Cardiac muscle cell (in vitro differentiated cells and primary cell): Measurements from ENCODE around the gene ZYX. TPM values are rescaled to one million over a fixed set of nuclear protein-coding genes. Genes with fewer than 3 reads are reported as not detected.

Source experiments
- DNase-seq, 2 donors: peaks; one replicate each; pipeline versions ENCODE4 v3.0.0 to v3.0.0-alpha.2; 2010 to 2017; ENCODE audit warnings: low read depth in 1 of 2, low spot score in 1 of 2
- H3K27ac ChIP-seq: fragments of 200-600 bp; sonication (generic); 2 replicates; pipeline ENCODE4 v1.5.1; 2016
- H3K27me3 ChIP-seq: fragments of 200-600 bp; sonication (generic); 2 replicates; pipeline ENCODE4 v1.6.0; 2016; ENCODE audit warnings: control low read depth
- H3K36me3 ChIP-seq: fragments of 200-600 bp; sonication (generic); 2 replicates; pipeline ENCODE4 v1.5.1; 2016; ENCODE audit warnings: control low read depth
- H3K4me1 ChIP-seq: fragments of 200-600 bp; sonication (generic); 2 replicates; pipeline ENCODE4 v1.8.1; 2017; ENCODE audit warnings: low read depth, mild to moderate bottlenecking, mixed run types
- H3K4me3 ChIP-seq: fragments of 200-600 bp; sonication (generic); 2 replicates; pipeline ENCODE4 v1.5.1; 2016; ENCODE audit warnings: mild to moderate bottlenecking
- H3K9me3 ChIP-seq: fragments of 200-600 bp; sonication (generic); 2 replicates; pipeline ENCODE4 v1.5.1; 2017; ENCODE audit warnings: low read depth, mild to moderate bottlenecking, control low read depth
- CTCF ChIP-seq: IDR thresholded peaks from 2 replicates; pipeline ENCODE4 v1.5.1; 2012; ENCODE audit warnings: low read depth, mild to moderate bottlenecking, low read length
- polyA plus RNA-seq: library from polyadenylated mRNA; unstranded; fragments of >200 nt; fragmentation: Nextera tagmentation; extraction: Ambion mirVana; gene quantifications from 2 replicates; pipeline ENCODE4 v1.2.1, GENCODE V29; 2016
- total RNA-seq: library from RNA; depleted of rRNA; stranded (reverse); fragments of >200 nt; gene quantifications from 2 replicates; pipeline ENCODE4 v1.2.3, GENCODE V29; 2016

The ZYX gene
- total and polyA plus RNA-seq, 2 experiments from 2014 or later = 57.2 to 98.4 TPM

DNA sequence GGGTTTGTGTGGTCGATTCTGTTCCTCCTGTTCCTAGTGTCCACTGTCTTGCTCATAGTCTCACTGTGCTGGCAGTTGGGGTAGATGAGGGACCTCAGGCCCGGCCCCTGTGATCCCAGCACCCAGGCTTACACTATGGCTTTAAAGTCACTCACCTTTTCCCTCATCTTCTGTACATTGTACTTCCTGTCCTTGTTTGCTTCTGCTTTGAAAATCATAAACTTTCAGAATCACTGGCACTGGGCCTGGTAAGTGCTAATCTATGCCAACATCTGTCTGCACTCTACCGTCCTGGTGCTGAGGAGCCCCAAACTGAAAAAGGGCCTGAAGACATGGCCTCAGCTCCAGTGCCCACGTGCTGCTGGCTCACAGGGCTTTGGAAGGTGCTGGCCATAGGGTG, 56.4 kb downstream of the ZYX start:
- no peak overlapping the region for H3K4me3 ChIP-seq
- no peak for DNase-seq
- H3K4me1 ChIP-seq = no peaks in the 10 kb centered on the region
- no peak overlapping the region for H3K27ac ChIP-seq
- no peaks in the 10 kb centered on the region for H3K9me3 ChIP-seq
- no peaks in the 10 kb centered on the region for H3K27me3 ChIP-seq
- no peak for TF ChIP-seq CTCF
- no peaks in the 10 kb centered on the region for H3K36me3 ChIP-seq

GRCh38 chr7:143439866-143440265, 58.7 kb downstream of the ZYX start:
- TF ChIP-seq CTCF = no peak
- H3K27ac ChIP-seq = no peak overlapping the region
- DNase-seq = no peak
- H3K36me3 ChIP-seq = no peaks in the 10 kb centered on the region
- H3K4me1 ChIP-seq = no peaks in the 10 kb centered on the region
- no peaks in the 10 kb centered on the region for H3K9me3 ChIP-seq
- no peak overlapping the region for H3K4me3 ChIP-seq
- no peaks in the 10 kb centered on the region for H3K27me3 ChIP-seq

Other genes with a start within 250 kb of the ZYX start
- gene PIP, start 249.3 kb upstream of the ZYX start, total RNA-seq = not detected in 2 replicates
- gene PIP, start 249.3 kb upstream of the ZYX start, polyA plus RNA-seq = not detected in 2 replicates
- not detected in 2 replicates for gene TAS2R39, start 197.9 kb upstream of the ZYX start, total RNA-seq
- 0.75 TPM in 1 of 2 replicates, not detected in the other for gene TAS2R39, start 197.9 kb upstream of the ZYX start, polyA plus RNA-seq
- gene TAS2R40, start 159.3 kb upstream of the ZYX start, total RNA-seq = not detected in 2 replicates
- not detected in 2 replicates for gene TAS2R40, start 159.3 kb upstream of the ZYX start, polyA plus RNA-seq
- gene GSTK1, start 117.9 kb upstream of the ZYX start, total RNA-seq = 218 and 221 TPM in 2 replicates
- gene GSTK1, start 117.9 kb upstream of the ZYX start, polyA plus RNA-seq = 230 and 248 TPM in 2 replicates
- gene TMEM139, start 96.4 kb upstream of the ZYX start, total RNA-seq = 0.11 and 0.69 TPM in 2 replicates
- 2.0 and 3.0 TPM in 2 replicates for gene TMEM139, start 96.4 kb upstream of the ZYX start, polyA plus RNA-seq
- 8.6 and 11.1 TPM in 2 replicates for gene CASP2, start 93.0 kb upstream of the ZYX start, total RNA-seq
- 6.9 and 8.9 TPM in 2 replicates for gene CASP2, start 93.0 kb upstream of the ZYX start, polyA plus RNA-seq
- 0.11 TPM in 1 of 2 replicates, not detected in the other for gene CLCN1, start 65.2 kb upstream of the ZYX start, total RNA-seq
- gene CLCN1, start 65.2 kb upstream of the ZYX start, polyA plus RNA-seq = 0.09 TPM in 1 of 2 replicates, not detected in the other
- 0.71 and 3.0 TPM in 2 replicates for gene FAM131B, start 18.6 kb upstream of the ZYX start, total RNA-seq
- 0.14 and 0.26 TPM in 2 replicates for gene FAM131B, start 18.6 kb upstream of the ZYX start, polyA plus RNA-seq
- 0.30 TPM in 1 of 2 replicates, not detected in the other for gene EPHA1, start 27.5 kb downstream of the ZYX start, total RNA-seq
- 1.8 and 2.7 TPM in 2 replicates for gene EPHA1, start 27.5 kb downstream of the ZYX start, polyA plus RNA-seq
- not detected in 2 replicates for gene TAS2R60, start 62.1 kb downstream of the ZYX start, total RNA-seq
- not detected in 2 replicates for gene TAS2R60, start 62.1 kb downstream of the ZYX start, polyA plus RNA-seq
- gene TAS2R41, start 96.5 kb downstream of the ZYX start, total RNA-seq = not detected in 2 replicates
- not detected in 2 replicates for gene TAS2R41, start 96.5 kb downstream of the ZYX start, polyA plus RNA-seq
- gene CTAGE15, start 190.5 kb downstream of the ZYX start, total RNA-seq = 0.24 TPM in 1 of 2 replicates, not detected in the other
- not detected in 2 replicates for gene CTAGE15, start 190.5 kb downstream of the ZYX start, polyA plus RNA-seq
- gene TCAF2, start 239.6 kb downstream of the ZYX start, total RNA-seq = 0.21 and 1.6 TPM in 2 replicates
- 0.17 and 0.67 TPM in 2 replicates for gene TCAF2, start 239.6 kb downstream of the ZYX start, polyA plus RNA-seq